Activated naive CD4-positive, alpha-beta T cell treated with anti-CD3 and anti-CD28 coated beads for 36 hours (primary cell): ENCODE data around the gene TLR7. TPM values are rescaled to one million over a fixed set of nuclear protein-coding genes. Genes with fewer than 3 reads are reported as not detected.

ENCODE experiments used
- CTCF ChIA-PET: fragments of 350-600 bp; sonication (Branson Sonifier 250); formaldehyde crosslinking; loops from one replicate; lab custom pipeline; 2021; ENCODE audit warnings: antibody characterized with exemption; lab: Charles Lee
- DNase-seq: peaks from one replicate; pipeline ENCODE4 v3.0.0-alpha.2; 2020
- H3K27ac Mint-ChIP-seq: one replicate; pipeline ENCODE4 v1.8.0; 2021; ENCODE audit warnings: mild to moderate bottlenecking, mixed read lengths
- H3K27me3 Mint-ChIP-seq: one replicate; pipeline ENCODE4 v1.8.0; 2021; ENCODE audit warnings: low read depth, mixed read lengths
- H3K36me3 Mint-ChIP-seq: one replicate; pipeline ENCODE4 v1.8.0; 2021; ENCODE audit warnings: low read depth, mixed read lengths
- H3K4me1 Mint-ChIP-seq: one replicate; pipeline ENCODE4 v1.8.0; 2021; ENCODE audit warnings: low read depth, mixed read lengths
- H3K4me3 Mint-ChIP-seq: one replicate; pipeline ENCODE4 v1.8.0; 2021; ENCODE audit warnings: mild to moderate bottlenecking, moderate library complexity, mixed read lengths
- H3K9me3 Mint-ChIP-seq: one replicate; pipeline ENCODE4 v1.8.0; 2021; ENCODE audit warnings: mixed read lengths
- intact Hi-C: fragments of 100-400 bp; cut with micrococcal nuclease; formaldehyde crosslinking; loops from one replicate; pipeline ENCODE4 v1.15.1; 2023
- total RNA-seq, 2 experiments: library from RNA; stranded (reverse); gene quantifications; one replicate each; pipeline ENCODE4 v1.2.3, GENCODE V29; 2021

TLR7 gene
- total RNA-seq, 2 experiments from 2014 or later = 0.07 to 0.21 TPM

- H3K27me3 Mint-ChIP-seq = no peaks in the 10 kb centered on the region
- no peak for DNase-seq
- no peak overlapping the region for H3K4me3 Mint-ChIP-seq
- H3K4me1 Mint-ChIP-seq = peaks cover 21% of the 10 kb centered on the region
- no peak overlapping the region for H3K27ac Mint-ChIP-seq
- H3K36me3 Mint-ChIP-seq = no peaks in the 10 kb centered on the region
- intact Hi-C loops = no loop called here
- CTCF ChIA-PET = no interaction called here
- no peaks in the 10 kb centered on the region for H3K9me3 Mint-ChIP-seq
These were observed 46.1 kb downstream of the TLR7 start for GRCh38 chrX:12912791-12913482.

GRCh38 chrX:12917753-12918152 lies 50.9 kb downstream of the TLR7 start:
- DNase-seq = no peak
- Mint-ChIP-seq H3K4me3 (no peak overlapping the region), H3K4me1 (no peaks in the 10 kb centered on the region), H3K27me3 (no peaks in the 10 kb centered on the region), H3K27ac (no peak overlapping the region), H3K36me3 (no peaks in the 10 kb centered on the region), H3K9me3 (no peaks in the 10 kb centered on the region)
- intact Hi-C loops = no loop called here
- CTCF ChIA-PET = interaction anchor here (1.1 kb wide), 1 partner anchor 17 kb away, joined by 3 read pairs; no protein-coding TSS in a partner anchor

- CTCF ChIA-PET = no interaction called here
- Mint-ChIP-seq H3K27me3 (no peaks in the 10 kb centered on the region), H3K9me3 (no peaks in the 10 kb centered on the region), H3K4me3 (no peak overlapping the region), H3K27ac (no peak overlapping the region), H3K4me1 (no peaks in the 10 kb centered on the region), H3K36me3 (no peaks in the 10 kb centered on the region)
- intact Hi-C loops = no loop called here
- no peak for DNase-seq
These were observed 52.2 kb downstream of the TLR7 start for GRCh38 chrX:12919051-12919450.

- DNase-seq = no peak
- CTCF ChIA-PET = no interaction called here
These were observed 52.7 kb downstream of the TLR7 start for GRCh38 chrX:12919620-12920019.

GRCh38 chrX:12920990-12921389 lies 54.1 kb downstream of the TLR7 start:
- CTCF ChIA-PET = no interaction called here
- intact Hi-C loops = no loop called here
- H3K27ac Mint-ChIP-seq = no peak overlapping the region
- no peaks in the 10 kb centered on the region for H3K4me1 Mint-ChIP-seq
- H3K27me3 Mint-ChIP-seq = no peaks in the 10 kb centered on the region
- H3K4me3 Mint-ChIP-seq = no peak overlapping the region
- H3K36me3 Mint-ChIP-seq = no peaks in the 10 kb centered on the region
- DNase-seq = no peak
- no peaks in the 10 kb centered on the region for H3K9me3 Mint-ChIP-seq

More at GRCh38 chrX:12919620-12920019, 52.7 kb downstream of the TLR7 start:
- Mint-ChIP-seq H3K9me3 (no peaks in the 10 kb centered on the region), H3K4me3 (no peak overlapping the region), H3K27ac (no peak overlapping the region), H3K4me1 (no peaks in the 10 kb centered on the region), H3K27me3 (no peaks in the 10 kb centered on the region), H3K36me3 (no peaks in the 10 kb centered on the region)
- intact Hi-C loops = no loop called here

GRCh38 chrX:12921886-12922598 lies 55.2 kb downstream of the TLR7 start:
- H3K9me3 Mint-ChIP-seq = no peaks in the 10 kb centered on the region
- no peak overlapping the region for H3K27ac Mint-ChIP-seq
- intact Hi-C loops = no loop called here
- no peaks in the 10 kb centered on the region for H3K27me3 Mint-ChIP-seq
- H3K4me1 Mint-ChIP-seq = no peaks in the 10 kb centered on the region
- H3K36me3 Mint-ChIP-seq = no peaks in the 10 kb centered on the region
- CTCF ChIA-PET = no interaction called here
- H3K4me3 Mint-ChIP-seq = no peak overlapping the region
- no peak for DNase-seq

- Mint-ChIP-seq H3K36me3 (no peaks in the 10 kb centered on the region), H3K9me3 (no peaks in the 10 kb centered on the region), H3K4me1 (no peaks in the 10 kb centered on the region), H3K27ac (no peak overlapping the region), H3K27me3 (no peaks in the 10 kb centered on the region), H3K4me3 (no peak overlapping the region)
- DNase-seq = no peak
- intact Hi-C loops = no loop called here
- CTCF ChIA-PET = no interaction called here
These were observed 55.7 kb downstream of the TLR7 start for GRCh38 chrX:12922599-12922919.

- no peak for DNase-seq
- Mint-ChIP-seq H3K4me1 (no peaks in the 10 kb centered on the region), H3K36me3 (no peaks in the 10 kb centered on the region), H3K4me3 (no peak overlapping the region), H3K27me3 (no peaks in the 10 kb centered on the region), H3K27ac (no peak overlapping the region), H3K9me3 (no peaks in the 10 kb centered on the region)
- CTCF ChIA-PET = no interaction called here
- intact Hi-C loops = no loop called here
These were observed 62.8 kb downstream of the TLR7 start for GRCh38 chrX:12929701-12930100.

- CTCF ChIA-PET = no interaction called here
- no peak for DNase-seq
- Mint-ChIP-seq H3K27me3 (no peaks in the 10 kb centered on the region), H3K4me1 (no peaks in the 10 kb centered on the region), H3K4me3 (no peak overlapping the region), H3K36me3 (no peaks in the 10 kb centered on the region), H3K9me3 (no peaks in the 10 kb centered on the region), H3K27ac (no peak overlapping the region)
- intact Hi-C loops = no loop called here
These were observed 63.3 kb downstream of the TLR7 start for GRCh38 chrX:12930150-12930549.

- CTCF ChIA-PET = interaction anchor here (1.5 kb wide), 1 partner anchor 15 kb away, joined by 5 read pairs; no protein-coding TSS in a partner anchor
- H3K36me3 Mint-ChIP-seq = no peaks in the 10 kb centered on the region
- no peaks in the 10 kb centered on the region for H3K9me3 Mint-ChIP-seq
- H3K4me3 Mint-ChIP-seq = no peak overlapping the region
- no peaks in the 10 kb centered on the region for H3K4me1 Mint-ChIP-seq
- H3K27ac Mint-ChIP-seq = no peak overlapping the region
- intact Hi-C loops = no loop called here
- no peak for DNase-seq
- H3K27me3 Mint-ChIP-seq = no peaks in the 10 kb centered on the region
These were observed 65.4 kb downstream of the TLR7 start for GRCh38 chrX:12932244-12932643.

- CTCF ChIA-PET = interaction anchor here (1.2 kb wide), 1 partner anchor 32 kb away, joined by 3 read pairs; no protein-coding TSS in a partner anchor
- no peak for DNase-seq
These were observed 68.0 kb downstream of the TLR7 start for GRCh38 chrX:12934850-12935249.

GRCh38 chrX:12936947-12937346 lies 70.1 kb downstream of the TLR7 start:
- no peaks in the 10 kb centered on the region for H3K27me3 Mint-ChIP-seq
- CTCF ChIA-PET = interaction anchor here (0.7 to 2.0 kb wide), 2 partner anchors 10 to 467 kb away, joined by 4 to 11 read pairs; no protein-coding TSS in a partner anchor
- no peaks in the 10 kb centered on the region for H3K4me1 Mint-ChIP-seq
- no peak for DNase-seq
- no peaks in the 10 kb centered on the region for H3K9me3 Mint-ChIP-seq
- H3K4me3 Mint-ChIP-seq = no peak overlapping the region
- no peak overlapping the region for H3K27ac Mint-ChIP-seq
- intact Hi-C loops = no loop called here
- no peaks in the 10 kb centered on the region for H3K36me3 Mint-ChIP-seq

More at GRCh38 chrX:12934850-12935249, 68.0 kb downstream of the TLR7 start:
- intact Hi-C loops = no loop called here
- Mint-ChIP-seq H3K4me3 (no peak overlapping the region), H3K27ac (no peak overlapping the region), H3K9me3 (no peaks in the 10 kb centered on the region), H3K4me1 (no peaks in the 10 kb centered on the region), H3K27me3 (no peaks in the 10 kb centered on the region), H3K36me3 (no peaks in the 10 kb centered on the region)
